ENCODE data around the gene ALDH7A1. TPM values are rescaled to one million over a fixed set of nuclear protein-coding genes. Genes with fewer than 3 reads are reported as not detected.

ALDH7A1 gene
- total RNA-seq, 1 donor from 2014 or later, result 29.7 TPM

- Histone ChIP-seq H3K9ac (ENCODE audit: low read depth in 1 of 3, low read length in 3 of 3) (no peak overlapping the region), H3K4me1 (ENCODE audit: control insufficient read depth in 3 of 3, insufficient read depth in 3 of 3, low read length in 3 of 3) (peaks cover 0 to 4% (median 0%) of the 10 kb centered on the region in 3 donors), H3K27ac (ENCODE audit: low read depth, low read length) (no peak overlapping the region), H3K36me3 (ENCODE audit: control insufficient read depth in 3 of 3, insufficient read depth in 3 of 3, low read length in 3 of 3) (peaks cover 4 to 7% (median 5%) of the 10 kb centered on the region in 3 donors), H3K27me3 (ENCODE audit: control insufficient read depth in 3 of 3, insufficient read depth in 3 of 3, low read length in 3 of 3) (no peaks in the 10 kb centered on the region), H3K4me3 (ENCODE audit: low read length in 3 of 3) (no peak overlapping the region), H3K9me3 (ENCODE audit: control insufficient read depth in 3 of 3, low read length in 3 of 3) (no peaks in the 10 kb centered on the region)
Observed at GRCh38 chr5:126542441-126542840, 52.6 kb downstream of the ALDH7A1 start.

GRCh38 chr5:126540631-126541030 is 54.4 kb downstream of the ALDH7A1 start:
- Histone ChIP-seq H3K4me1 (ENCODE audit: control insufficient read depth in 3 of 3, insufficient read depth in 3 of 3, low read length in 3 of 3) (peaks cover 0 to 4% (median 0%) of the 10 kb centered on the region in 3 donors), H3K9me3 (ENCODE audit: control insufficient read depth in 3 of 3, low read length in 3 of 3) (no peaks in the 10 kb centered on the region), H3K27me3 (ENCODE audit: control insufficient read depth in 3 of 3, insufficient read depth in 3 of 3, low read length in 3 of 3) (no peaks in the 10 kb centered on the region)

GRCh38 chr5:126538579-126538978 is 56.4 kb downstream of the ALDH7A1 start:
- Histone ChIP-seq H3K4me3 (ENCODE audit: low read length in 3 of 3) (no peak overlapping the region), H3K9ac (ENCODE audit: low read depth in 1 of 3, low read length in 3 of 3) (no peak overlapping the region), H3K27me3 (ENCODE audit: control insufficient read depth in 3 of 3, insufficient read depth in 3 of 3, low read length in 3 of 3) (peaks cover 0 to 2% (median 2%) of the 10 kb centered on the region in 3 donors), H3K9me3 (ENCODE audit: control insufficient read depth in 3 of 3, low read length in 3 of 3) (no peaks in the 10 kb centered on the region), H3K4me1 (ENCODE audit: control insufficient read depth in 3 of 3, insufficient read depth in 3 of 3, low read length in 3 of 3) (peaks cover 0 to 4% (median 0%) of the 10 kb centered on the region in 3 donors), H3K36me3 (ENCODE audit: control insufficient read depth in 3 of 3, insufficient read depth in 3 of 3, low read length in 3 of 3) (no peaks in the 10 kb centered on the region), H3K27ac (ENCODE audit: low read depth, low read length) (no peak overlapping the region)

More at GRCh38 chr5:126540631-126541030, 54.4 kb downstream of the ALDH7A1 start:
- H3K4me3 ChIP-seq (ENCODE audit: low read length in 3 of 3), result no peak overlapping the region
- no peak overlapping the region for H3K27ac ChIP-seq (ENCODE audit: low read depth, low read length)
- H3K9ac ChIP-seq (ENCODE audit: low read depth in 1 of 3, low read length in 3 of 3), result peak overlapping the region in 1 of 3 donors; percentile 51
- H3K36me3 ChIP-seq (ENCODE audit: control insufficient read depth in 3 of 3, insufficient read depth in 3 of 3, low read length in 3 of 3), result no peaks in the 10 kb centered on the region

GRCh38 chr5:126536874-126537273 is 58.1 kb downstream of the ALDH7A1 start:
- Histone ChIP-seq H3K27ac (ENCODE audit: low read depth, low read length) (no peak overlapping the region), H3K4me3 (ENCODE audit: low read length in 3 of 3) (no peak overlapping the region), H3K9me3 (ENCODE audit: control insufficient read depth in 3 of 3, low read length in 3 of 3) (no peaks in the 10 kb centered on the region), H3K4me1 (ENCODE audit: control insufficient read depth in 3 of 3, insufficient read depth in 3 of 3, low read length in 3 of 3) (peaks cover 0 to 4% (median 0%) of the 10 kb centered on the region in 3 donors), H3K27me3 (ENCODE audit: control insufficient read depth in 3 of 3, insufficient read depth in 3 of 3, low read length in 3 of 3) (peaks cover 0 to 2% (median 2%) of the 10 kb centered on the region in 3 donors), H3K36me3 (ENCODE audit: control insufficient read depth in 3 of 3, insufficient read depth in 3 of 3, low read length in 3 of 3) (no peaks in the 10 kb centered on the region), H3K9ac (ENCODE audit: low read depth in 1 of 3, low read length in 3 of 3) (no peak overlapping the region)

- Histone ChIP-seq H3K27me3 (ENCODE audit: control insufficient read depth in 3 of 3, insufficient read depth in 3 of 3, low read length in 3 of 3) (peaks cover 0 to 2% (median 2%) of the 10 kb centered on the region in 3 donors), H3K9me3 (ENCODE audit: control insufficient read depth in 3 of 3, low read length in 3 of 3) (no peaks in the 10 kb centered on the region), H3K27ac (ENCODE audit: low read depth, low read length) (no peak overlapping the region), H3K4me3 (ENCODE audit: low read length in 3 of 3) (no peak overlapping the region), H3K4me1 (ENCODE audit: control insufficient read depth in 3 of 3, insufficient read depth in 3 of 3, low read length in 3 of 3) (peaks cover 0 to 4% (median 0%) of the 10 kb centered on the region in 3 donors), H3K9ac (ENCODE audit: low read depth in 1 of 3, low read length in 3 of 3) (no peak overlapping the region), H3K36me3 (ENCODE audit: control insufficient read depth in 3 of 3, insufficient read depth in 3 of 3, low read length in 3 of 3) (no peaks in the 10 kb centered on the region)
Observed at GRCh38 chr5:126535856-126536545, 59.0 kb downstream of the ALDH7A1 start.

- H3K27me3 ChIP-seq (ENCODE audit: control insufficient read depth in 3 of 3, insufficient read depth in 3 of 3, low read length in 3 of 3), result peaks cover 0 to 2% (median 2%) of the 10 kb centered on the region in 3 donors
- H3K9ac ChIP-seq (ENCODE audit: low read depth in 1 of 3, low read length in 3 of 3), result no peak overlapping the region
- H3K36me3 ChIP-seq (ENCODE audit: control insufficient read depth in 3 of 3, insufficient read depth in 3 of 3, low read length in 3 of 3), result no peaks in the 10 kb centered on the region
- no peaks in the 10 kb centered on the region for H3K9me3 ChIP-seq (ENCODE audit: control insufficient read depth in 3 of 3, low read length in 3 of 3)
- H3K27ac ChIP-seq (ENCODE audit: low read depth, low read length), result no peak overlapping the region
- no peak overlapping the region for H3K4me3 ChIP-seq (ENCODE audit: low read length in 3 of 3)
- H3K4me1 ChIP-seq (ENCODE audit: control insufficient read depth in 3 of 3, insufficient read depth in 3 of 3, low read length in 3 of 3), result peaks cover 0 to 4% (median 0%) of the 10 kb centered on the region in 3 donors
Observed at GRCh38 chr5:126534553-126534952, 60.5 kb downstream of the ALDH7A1 start.

- H3K27ac ChIP-seq (ENCODE audit: low read depth, low read length), result no peak overlapping the region
- H3K4me1 ChIP-seq (ENCODE audit: control insufficient read depth in 3 of 3, insufficient read depth in 3 of 3, low read length in 3 of 3), result no peaks in the 10 kb centered on the region
- H3K4me3 ChIP-seq (ENCODE audit: low read length in 3 of 3), result no peak overlapping the region
- H3K9me3 ChIP-seq (ENCODE audit: control insufficient read depth in 3 of 3, low read length in 3 of 3), result no peaks in the 10 kb centered on the region
- H3K36me3 ChIP-seq (ENCODE audit: control insufficient read depth in 3 of 3, insufficient read depth in 3 of 3, low read length in 3 of 3), result no peaks in the 10 kb centered on the region
- H3K27me3 ChIP-seq (ENCODE audit: control insufficient read depth in 3 of 3, insufficient read depth in 3 of 3, low read length in 3 of 3), result peaks cover 0 to 2% (median 2%) of the 10 kb centered on the region in 3 donors
- no peak overlapping the region for H3K9ac ChIP-seq (ENCODE audit: low read depth in 1 of 3, low read length in 3 of 3)
Observed at GRCh38 chr5:126531543-126532120, 63.4 kb downstream of the ALDH7A1 start.

GRCh38 chr5:126527892-126528291 is 67.1 kb downstream of the ALDH7A1 start:
- H3K9ac ChIP-seq (ENCODE audit: low read depth in 1 of 3, low read length in 3 of 3), result no peak overlapping the region
- no peaks in the 10 kb centered on the region for H3K27me3 ChIP-seq (ENCODE audit: control insufficient read depth in 3 of 3, insufficient read depth in 3 of 3, low read length in 3 of 3)
- H3K4me1 ChIP-seq (ENCODE audit: control insufficient read depth in 3 of 3, insufficient read depth in 3 of 3, low read length in 3 of 3), result no peaks in the 10 kb centered on the region
- no peaks in the 10 kb centered on the region for H3K36me3 ChIP-seq (ENCODE audit: control insufficient read depth in 3 of 3, insufficient read depth in 3 of 3, low read length in 3 of 3)
- H3K4me3 ChIP-seq (ENCODE audit: low read length in 3 of 3), result no peak overlapping the region
- H3K9me3 ChIP-seq (ENCODE audit: control insufficient read depth in 3 of 3, low read length in 3 of 3), result no peaks in the 10 kb centered on the region
- no peak overlapping the region for H3K27ac ChIP-seq (ENCODE audit: low read depth, low read length)

GRCh38 chr5:126527158-126527557 is 67.9 kb downstream of the ALDH7A1 start:
- Histone ChIP-seq H3K36me3 (ENCODE audit: control insufficient read depth in 3 of 3, insufficient read depth in 3 of 3, low read length in 3 of 3) (no peaks in the 10 kb centered on the region), H3K4me1 (ENCODE audit: control insufficient read depth in 3 of 3, insufficient read depth in 3 of 3, low read length in 3 of 3) (no peaks in the 10 kb centered on the region), H3K4me3 (ENCODE audit: low read length in 3 of 3) (no peak overlapping the region), H3K27me3 (ENCODE audit: control insufficient read depth in 3 of 3, insufficient read depth in 3 of 3, low read length in 3 of 3) (no peaks in the 10 kb centered on the region), H3K9ac (ENCODE audit: low read depth in 1 of 3, low read length in 3 of 3) (no peak overlapping the region), H3K9me3 (ENCODE audit: control insufficient read depth in 3 of 3, low read length in 3 of 3) (no peaks in the 10 kb centered on the region), H3K27ac (ENCODE audit: low read depth, low read length) (no peak overlapping the region)

GRCh38 chr5:126526493-126526892 is 68.5 kb downstream of the ALDH7A1 start:
- Histone ChIP-seq H3K4me1 (ENCODE audit: control insufficient read depth in 3 of 3, insufficient read depth in 3 of 3, low read length in 3 of 3) (no peaks in the 10 kb centered on the region), H3K27ac (ENCODE audit: low read depth, low read length) (no peak overlapping the region), H3K9ac (ENCODE audit: low read depth in 1 of 3, low read length in 3 of 3) (no peak overlapping the region), H3K27me3 (ENCODE audit: control insufficient read depth in 3 of 3, insufficient read depth in 3 of 3, low read length in 3 of 3) (no peaks in the 10 kb centered on the region), H3K4me3 (ENCODE audit: low read length in 3 of 3) (no peak overlapping the region), H3K36me3 (ENCODE audit: control insufficient read depth in 3 of 3, insufficient read depth in 3 of 3, low read length in 3 of 3) (no peaks in the 10 kb centered on the region), H3K9me3 (ENCODE audit: control insufficient read depth in 3 of 3, low read length in 3 of 3) (no peaks in the 10 kb centered on the region)
